Body of pancreas (tissue), 4 donors: Measurements from ENCODE around the gene RCE1. TPM values are rescaled to one million over a fixed set of nuclear protein-coding genes. Genes with fewer than 3 reads are reported as not detected.

Experiments used
- ATAC-seq: fragments of 150-250 bp; one replicate; pipeline ENCODE4 v1.9.1; 2016
- DNase-seq, 4 donors: peaks; one replicate each; pipeline ENCODE4 v3.0.0-alpha.2; 2019
- H3K27ac ChIP-seq, 4 donors: fragments of 200-600 bp; sonication (generic); 1 replicate in 3 of 4; 2 replicates in 1 of 4; pipeline versions ENCODE4 v1.5.1 to v1.6.1; 2016 to 2019; ENCODE audit warnings: mild to moderate bottlenecking in 1 of 4, mixed read lengths in 1 of 4, moderate library complexity in 1 of 4
- H3K27me3 ChIP-seq, 2 donors: fragments of 200-600 bp; sonication (generic); one replicate each; pipeline ENCODE4 v1.6.0; 2016; ENCODE audit warnings: mild to moderate bottlenecking in 1 of 2
- H3K36me3 ChIP-seq, 2 donors: fragments of 200-600 bp; sonication (generic); replicated peaks in 1 of 2; 2 replicates each; pipeline ENCODE4 v1.5.1; 2016; ENCODE audit warnings: low read depth in 2 of 2; ENCODE audit not compliant: insufficient read depth in 1 of 2
- H3K4me1 ChIP-seq: fragments of 200-600 bp; sonication (generic); one replicate; pipeline ENCODE4 v1.6.0; 2016
- H3K4me3 ChIP-seq, 2 donors: fragments of 200-600 bp; sonication (generic); 1 replicate in 1 of 2; 2 replicates in 1 of 2; pipeline ENCODE4 v1.5.1; 2016 to 2019
- H3K9me3 ChIP-seq, 3 donors: fragments of 200-600 bp; sonication (generic); 1 replicate in 2 of 3; 2 replicates in 1 of 3; pipeline ENCODE4 v1.5.1; 2016
- CTCF ChIP-seq, 7 experiments: fragments of 450-650 bp in 4 of 7; fragments of 200-600 bp in 3 of 7; sonication (generic) in 3 of 7; IDR thresholded peaks; one replicate each; pipeline ENCODE4 v1.5.1; 2016 to 2019; ENCODE audit warnings: antibody characterized with exemption in 7 of 7
- POLR2A ChIP-seq, 3 donors: fragments of 450-650 bp; IDR thresholded peaks; one replicate each; pipeline ENCODE4 v1.6.1; 2016; ENCODE audit warnings: antibody characterized with exemption in 3 of 3, mild to moderate bottlenecking in 2 of 3
- WGBS, 2 donors: methylation state at CpG; one replicate each; pipeline ENCODE4 v1.1.5; 2017; 5-methylcytosine and 5-hydroxymethylcytosine counted together
- intact Hi-C: fragments of 100-400 bp; cut with DNase I; formaldehyde crosslinking; loops from one replicate; pipeline ENCODE4 v1.15.1; 2023
- total RNA-seq, 2 donors: library from RNA; depleted of rRNA; stranded (reverse); fragments of >200 nt; gene quantifications; one replicate each; pipeline ENCODE4 v1.1.0, GENCODE V29; 2016

RCE1 gene
- total RNA-seq, 2 donors from 2014 or later: 14.3 to 18.8 TPM

GRCh38 chr11:66861038-66861773 is 18.0 kb downstream of the RCE1 start:
- TF ChIP-seq CTCF (IDR thresholded peaks at IDR 0.05): no peak
- no peak for TF ChIP-seq POLR2A (IDR thresholded peaks at IDR 0.05)
- H3K4me3 ChIP-seq: no peak overlapping the region
- no peak for DNase-seq
- H3K27me3 ChIP-seq: no peaks in the 10 kb centered on the region
- 88 to 90% methylated on average over 21 to 32 of the region's 32 CpGs for WGBS, 2 donors
- no peak for ATAC-seq
- no peaks in the 10 kb centered on the region for H3K36me3 ChIP-seq
- intact Hi-C loops: no loop called here
- no peaks in the 10 kb centered on the region for H3K4me1 ChIP-seq
- no peak overlapping the region for H3K27ac ChIP-seq
- no peaks in the 10 kb centered on the region for H3K9me3 ChIP-seq

GRCh38 chr11:66861774-66862558 is 18.7 kb downstream of the RCE1 start:
- no peak for TF ChIP-seq POLR2A (IDR thresholded peaks at IDR 0.05)
- no peak overlapping the region for H3K4me3 ChIP-seq
- DNase-seq (no peak), ATAC-seq (no peak)
- H3K36me3 ChIP-seq: no peaks in the 10 kb centered on the region
- H3K4me1 ChIP-seq: no peaks in the 10 kb centered on the region
- no peak overlapping the region for H3K27ac ChIP-seq
- H3K9me3 ChIP-seq: no peaks in the 10 kb centered on the region
- no peaks in the 10 kb centered on the region for H3K27me3 ChIP-seq
- WGBS, 2 donors: 93 to 100% methylated on average over 2 to 27 of the region's 30 CpGs
- intact Hi-C loops: no loop called here

- DNase-seq: no peak
Observed at GRCh38 chr11:66862559-66863037, 19.4 kb downstream of the RCE1 start.

GRCh38 chr11:66863428-66864125 is 20.3 kb downstream of the RCE1 start:
- H3K27me3 ChIP-seq: no peaks in the 10 kb centered on the region
- H3K36me3 ChIP-seq: no peaks in the 10 kb centered on the region
- H3K27ac ChIP-seq: no peak overlapping the region
- WGBS, 2 donors: 67 to 90% methylated on average over 1 to 31 of the region's 31 CpGs
- peaks cover 2% of the 10 kb centered on the region for H3K4me1 ChIP-seq
- no peaks in the 10 kb centered on the region for H3K9me3 ChIP-seq
- H3K4me3 ChIP-seq: no peak overlapping the region
- ATAC-seq (no peak), DNase-seq (no peak)
- TF ChIP-seq POLR2A (IDR thresholded peaks at IDR 0.05): no peak
- TF ChIP-seq CTCF (IDR thresholded peaks at IDR 0.05): no peak
- intact Hi-C loops: no loop called here

More at GRCh38 chr11:66862559-66863037, 19.4 kb downstream of the RCE1 start:
- no peaks in the 10 kb centered on the region for H3K27me3 ChIP-seq
- H3K36me3 ChIP-seq: no peaks in the 10 kb centered on the region
- TF ChIP-seq POLR2A (IDR thresholded peaks at IDR 0.05) (no peak), CTCF (IDR thresholded peaks at IDR 0.05) (no peak)
- H3K4me1 ChIP-seq: no peaks in the 10 kb centered on the region
- whole genome bisulfite sequencing, 2 donors: 92 to 100% methylated on average over 2 to 11 of the region's 11 CpGs
- ATAC-seq: no peak
- intact Hi-C loops: no loop called here
- no peak overlapping the region for H3K27ac ChIP-seq
- H3K9me3 ChIP-seq: no peaks in the 10 kb centered on the region
- H3K4me3 ChIP-seq: no peak overlapping the region
